GM21360 (cell line): ENCODE data around the gene IFRD2.

ENCODE experiments used
- ATAC-seq: cut with Tn5 transposase; IDR thresholded peaks from one replicate; pipeline ENCODE4 v1.9.1; 2021; ENCODE audit warnings: mild to moderate bottlenecking, moderate library complexity; ENCODE audit not compliant: unreplicated experiment

IFRD2 gene

GRCh38 chr3:50302095-50303012 is 10.1 kb upstream of the IFRD2 start:
- no peak for ATAC-seq

GRCh38 chr3:50300681-50301254 is 8.5 kb upstream of the IFRD2 start:
- no peak for ATAC-seq

- no peak for ATAC-seq
Observed at GRCh38 chr3:50299929-50300680, 7.9 kb upstream of the IFRD2 start.

- no peak for ATAC-seq
Observed at GRCh38 chr3:50299638-50299928, 7.4 kb upstream of the IFRD2 start.

- peak; percentile 75 for ATAC-seq
Observed at GRCh38 chr3:50298836-50299637, 6.8 kb upstream of the IFRD2 start, which contains the start of the genes HYAL3 and NAA80. TSS of gene HYAL3 (minus strand) at chr3:50299405. CDS start at chr3:50295602, 3,803 bp downstream. TSS of gene NAA80 (minus strand) at chr3:50299405. CDS start at chr3:50297463, 1,942 bp downstream.

GRCh38 chr3:50297896-50298725 is 5.9 kb upstream of the IFRD2 start:
- no peak for ATAC-seq

- ATAC-seq = no peak
Observed at GRCh38 chr3:50297384-50297775, 5.2 kb upstream of the IFRD2 start.

- ATAC-seq = no peak
Observed at GRCh38 chr3:50296721-50297383, 4.6 kb upstream of the IFRD2 start.

- no peak for ATAC-seq
Observed at GRCh38 chr3:50295553-50296431, 3.6 kb upstream of the IFRD2 start.

GRCh38 chr3:50294492-50295403 is 2.5 kb upstream of the IFRD2 start:
- ATAC-seq = no peak

GRCh38 chr3:50294089-50294488 is 1.9 kb upstream of the IFRD2 start:
- ATAC-seq = no peak

- no peak for ATAC-seq
Observed at GRCh38 chr3:50293079-50293801, 1.0 kb upstream of the IFRD2 start.

- no peak for ATAC-seq
Observed at GRCh38 chr3:50290161-50290641, 2.0 kb downstream of the IFRD2 start.

GRCh38 chr3:50289130-50289529 is 3.1 kb downstream of the IFRD2 start:
- ATAC-seq = no peak

- no peak for ATAC-seq
Observed at GRCh38 chr3:50288387-50289007, 3.7 kb downstream of the IFRD2 start.

- ATAC-seq = no peak
Observed at GRCh38 chr3:50287262-50287661, 5.0 kb downstream of the IFRD2 start.
